Fibroblast of lung (primary cell): ENCODE measurements around the gene GEMIN5. TPM values are rescaled to one million over a fixed set of nuclear protein-coding genes. Genes with fewer than 3 reads are reported as not detected.
A peak's percentile ranks its signal among the peaks of the same experiment; 100 is the strongest.

Source experiments
- DNase-seq, 2 donors: peaks; one replicate each; pipeline versions ENCODE4 v3.0.0 to v3.0.0-alpha.2; 2010; ENCODE audit warnings: low read depth in 2 of 2
- H2AFZ ChIP-seq: 2 replicates; pipeline ENCODE4 v1.5.1; 2012; ENCODE audit warnings: low read length, control low read depth, inconsistent platforms
- H3K27ac ChIP-seq: 2 replicates; pipeline ENCODE4 v1.5.1; 2011; ENCODE audit warnings: low read length, control low read depth; ENCODE audit not compliant: insufficient read depth
- H3K27me3 ChIP-seq: 2 replicates; pipeline ENCODE4 v1.5.1; 2011; ENCODE audit warnings: mild to moderate bottlenecking, low read length; ENCODE audit not compliant: control insufficient read depth, insufficient read depth
- H3K36me3 ChIP-seq: 2 replicates; pipeline ENCODE4 v1.5.1; 2011; ENCODE audit warnings: low read length; ENCODE audit not compliant: control insufficient read depth, insufficient read depth
- H3K4me1 ChIP-seq: 2 replicates; pipeline ENCODE4 v1.5.1; 2011; ENCODE audit warnings: low read length; ENCODE audit not compliant: control insufficient read depth, insufficient read depth; ENCODE audit errors: extremely low read depth
- H3K4me2 ChIP-seq: 2 replicates; pipeline ENCODE4 v1.5.1; 2011; ENCODE audit warnings: low read length, control low read depth; ENCODE audit not compliant: insufficient read depth; ENCODE audit errors: extremely low read depth
- H3K4me3 ChIP-seq, 4 experiments: fragments of 200-600 bp in 1 of 4; sonication (generic) in 1 of 4; replicated peaks in 1 of 4; 2 replicates each; pipeline ENCODE4 v1.5.1; 2011 to 2016; ENCODE audit warnings: low read length in 4 of 4, low read depth in 3 of 4, mild to moderate bottlenecking in 3 of 4, control low read depth in 2 of 4, inconsistent platforms in 1 of 4, mixed read lengths in 1 of 4; ENCODE audit not compliant: insufficient read depth in 1 of 4; ENCODE audit errors: control extremely low read depth in 1 of 4
- H3K79me2 ChIP-seq: 2 replicates; pipeline ENCODE4 v1.5.1; 2012; ENCODE audit warnings: mild to moderate bottlenecking, low read length, inconsistent platforms; ENCODE audit not compliant: control insufficient read depth, insufficient read depth
- H3K9ac ChIP-seq: 2 replicates; pipeline ENCODE4 v1.5.1; 2011; ENCODE audit warnings: mild to moderate bottlenecking, low read length, control low read depth; ENCODE audit not compliant: insufficient read depth
- H3K9me3 ChIP-seq: 2 replicates; pipeline ENCODE4 v1.5.1; 2012; ENCODE audit warnings: low read depth, low read length; ENCODE audit not compliant: control insufficient read depth, insufficient read depth
- H4K20me1 ChIP-seq: 2 replicates; pipeline ENCODE4 v1.5.1; 2011; ENCODE audit warnings: low read length; ENCODE audit not compliant: control insufficient read depth, insufficient read depth; ENCODE audit errors: extremely low read depth
- CTCF ChIP-seq, 2 donors: IDR thresholded peaks in 1 of 2; conservative IDR thresholded peaks in 1 of 2; 1 replicate in 1 of 2; 2 replicates in 1 of 2; pipeline ENCODE4 v1.5.1; 2011 to 2012; ENCODE audit warnings: low read length in 2 of 2, control low read depth in 1 of 2, inconsistent platforms in 1 of 2, low read depth in 1 of 2, mild to moderate bottlenecking in 1 of 2
- EZH2 ChIP-seq: IDR thresholded peaks from 2 replicates; pipeline ENCODE4 v1.5.1; 2012; ENCODE audit warnings: low read length, control low read depth, mild to moderate bottlenecking; ENCODE audit errors: missing control alignments
- polyA plus RNA-seq, 2 donors: library from polyadenylated mRNA; depleted of rRNA in 1 of 2; stranded (reverse) in 1 of 2; unstranded in 1 of 2; fragments of >200 nt; gene quantifications; 2 replicates each; pipeline ENCODE4 v1.2.1, GENCODE V29; 2011 to 2012; ENCODE audit warnings: missing spikeins in 1 of 2
- total RNA-seq: library from RNA; depleted of rRNA; stranded (reverse); fragments of >200 nt; gene quantifications from 2 replicates; pipeline ENCODE4 v1.2.1, GENCODE V29; 2014

The GEMIN5 gene
- total and polyA plus RNA-seq, 2 donors (not counting 1 experiment from before 2014, with no cell fraction given) = 7.7 to 12.1 TPM

GRCh38 chr5:154901913-154902312, 36.1 kb downstream of the GEMIN5 start:
- no peak overlapping the region for H3K27ac ChIP-seq
- no peak overlapping the region for H3K4me3 ChIP-seq
- H3K4me1 ChIP-seq = no peaks in the 10 kb centered on the region
- no peaks in the 10 kb centered on the region for H3K27me3 ChIP-seq
- no peak overlapping the region for H3K4me2 ChIP-seq
- H4K20me1 ChIP-seq = no peaks in the 10 kb centered on the region
- no peak overlapping the region for H3K9ac ChIP-seq
- TF ChIP-seq EZH2 (no peak), CTCF (conservative IDR thresholded peaks at IDR 0.05 in 1 of 2, IDR thresholded peaks at IDR 0.05 in 1 of 2; ENCODE audit: low read depth in 1 of 2, low read length in 2 of 2) (no peak)
- no peaks in the 10 kb centered on the region for H3K79me2 ChIP-seq
- DNase-seq = no peak
- H3K9me3 ChIP-seq = no peaks in the 10 kb centered on the region
- H2AFZ ChIP-seq = no peak overlapping the region
- peaks cover 7% of the 10 kb centered on the region for H3K36me3 ChIP-seq

GRCh38 chr5:154901276-154901675, 36.7 kb downstream of the GEMIN5 start:
- Histone ChIP-seq H3K9ac (no peak overlapping the region), H3K9me3 (no peaks in the 10 kb centered on the region), H4K20me1 (no peaks in the 10 kb centered on the region), H3K4me2 (no peak overlapping the region), H3K27ac (no peak overlapping the region), H3K36me3 (peaks cover 7% of the 10 kb centered on the region), H3K4me3 (no peak overlapping the region), H3K4me1 (no peaks in the 10 kb centered on the region), H3K79me2 (no peaks in the 10 kb centered on the region), H2AFZ (no peak overlapping the region), H3K27me3 (no peaks in the 10 kb centered on the region)
- DNase-seq = peak; percentile 15 to 57
- no peak for TF ChIP-seq CTCF (conservative IDR thresholded peaks at IDR 0.05 in 1 of 2, IDR thresholded peaks at IDR 0.05 in 1 of 2; ENCODE audit: low read depth in 1 of 2, low read length in 2 of 2)
- TF ChIP-seq EZH2 = no peak

GRCh38 chr5:154900066-154900465, 37.9 kb downstream of the GEMIN5 start:
- no peaks in the 10 kb centered on the region for H3K4me1 ChIP-seq
- no peaks in the 10 kb centered on the region for H3K79me2 ChIP-seq
- no peak overlapping the region for H3K27ac ChIP-seq
- no peak overlapping the region for H3K4me2 ChIP-seq
- no peak overlapping the region for H2AFZ ChIP-seq
- H3K36me3 ChIP-seq = peaks cover 9% of the 10 kb centered on the region
- H4K20me1 ChIP-seq = no peaks in the 10 kb centered on the region
- TF ChIP-seq EZH2 (no peak), CTCF (conservative IDR thresholded peaks at IDR 0.05 in 1 of 2, IDR thresholded peaks at IDR 0.05 in 1 of 2; ENCODE audit: low read depth in 1 of 2, low read length in 2 of 2) (no peak)
- no peak overlapping the region for H3K4me3 ChIP-seq
- no peaks in the 10 kb centered on the region for H3K27me3 ChIP-seq
- H3K9ac ChIP-seq = no peak overlapping the region
- no peaks in the 10 kb centered on the region for H3K9me3 ChIP-seq
- DNase-seq = no peak
